Breast epithelium (tissue), 3 donors: ENCODE results near the gene GAB3.

Source experiments
- CTCF ChIP-seq, 3 donors: fragments of 450-650 bp; IDR thresholded peaks; one replicate each; pipeline ENCODE4 v1.5.1; 2016 to 2017; ENCODE audit warnings: antibody characterized with exemption in 3 of 3, mild to moderate bottlenecking in 3 of 3, moderate library complexity in 3 of 3
- POLR2A ChIP-seq: fragments of 450-650 bp; IDR thresholded peaks from one replicate; pipeline ENCODE4 v1.6.1; 2016; ENCODE audit warnings: antibody characterized with exemption, mild to moderate bottlenecking, moderate library complexity

- no peak for TF ChIP-seq CTCF (IDR thresholded peaks at IDR 0.05)
- TF ChIP-seq POLR2A: no peak
Observed at GRCh38 chrX:154654372-154654771, 96.5 kb downstream of the GAB3 start.
